Measurements from ENCODE around the gene LASP1.

DNA sequence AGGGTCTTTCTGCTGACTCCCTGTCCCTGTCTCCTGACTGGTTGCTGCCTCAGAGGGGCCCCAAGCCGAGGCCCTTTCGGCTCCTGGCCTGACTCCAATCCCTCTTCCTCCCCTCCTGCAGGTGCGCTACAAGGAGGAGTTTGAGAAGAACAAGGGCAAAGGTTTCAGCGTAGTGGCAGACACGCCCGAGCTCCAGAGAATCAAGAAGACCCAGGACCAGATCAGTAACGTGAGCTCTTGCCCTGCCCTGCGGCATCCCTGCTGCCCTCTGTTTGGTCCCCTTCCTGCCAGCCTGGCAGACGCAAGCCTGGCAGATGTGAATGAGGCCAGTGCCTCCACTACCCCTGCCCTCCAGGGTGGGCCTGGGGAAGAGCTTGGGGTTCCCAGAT is 28.4 kb downstream of the LASP1 start:
- no peak for TF ChIP-seq YY1 (IDR thresholded peaks at IDR 0.05; ENCODE audit: insufficient read depth, insufficient read length)
- no peak for TF ChIP-seq ZNF274 (IDR thresholded peaks at IDR 0.05; ENCODE audit: low read depth, low read length)

Measured in NT2/D1 (cell line).